GM15510 (cell line): Measurements from ENCODE around the gene HOXA3.

Experiments used
- POLR2A ChIP-seq: IDR thresholded peaks from 3 replicates; pipeline ENCODE4 v1.6.1; 2011; ENCODE audit warnings: borderline replicate concordance; ENCODE audit not compliant: insufficient read length; ENCODE audit errors: extremely low read depth

Gene HOXA3

DNA sequence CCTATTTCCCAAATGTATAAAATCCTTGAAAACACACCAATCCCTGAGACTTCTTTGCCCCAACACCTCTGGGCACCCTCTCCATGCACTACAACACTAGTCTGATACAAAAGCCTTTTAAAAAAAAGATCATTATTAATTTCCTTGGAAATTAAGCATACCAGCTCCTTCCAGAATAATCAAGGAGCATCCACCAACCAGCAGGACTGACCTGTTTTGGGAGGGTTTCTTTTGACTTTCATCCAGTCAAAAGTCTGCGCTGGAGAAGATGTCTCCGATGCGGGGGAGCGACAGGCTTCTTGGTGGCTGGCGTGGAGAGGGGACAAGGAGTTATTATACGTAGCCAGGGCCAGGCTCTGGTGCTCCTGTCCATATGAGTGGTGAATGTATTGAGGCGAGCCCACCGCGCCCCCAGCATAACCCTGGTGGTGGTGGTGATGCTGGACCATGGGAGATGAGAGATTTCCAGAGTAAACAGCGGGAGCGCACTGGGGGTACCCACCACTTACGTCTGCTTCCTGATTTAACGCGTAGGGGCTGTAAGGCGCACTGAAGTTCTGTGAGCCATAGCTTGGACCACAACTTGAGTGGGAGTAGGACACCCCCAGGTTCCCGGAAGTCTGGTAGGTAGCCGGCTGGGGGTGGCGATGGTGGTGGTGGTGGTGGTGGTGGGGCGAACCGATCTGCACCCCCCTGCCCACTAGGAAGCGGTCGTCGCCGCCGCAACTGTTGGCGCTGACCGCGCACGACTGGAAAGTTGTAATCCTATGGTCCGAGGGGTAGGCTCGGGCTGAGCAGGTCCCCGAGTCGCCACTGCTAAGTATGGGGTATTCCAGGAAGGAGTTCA, 57.1 kb downstream of the HOXA3 start:
- no peak for TF ChIP-seq POLR2A

GRCh38 chr7:27094304-27095049, 57.9 kb downstream of the HOXA3 start:
- no peak for TF ChIP-seq POLR2A

DNA sequence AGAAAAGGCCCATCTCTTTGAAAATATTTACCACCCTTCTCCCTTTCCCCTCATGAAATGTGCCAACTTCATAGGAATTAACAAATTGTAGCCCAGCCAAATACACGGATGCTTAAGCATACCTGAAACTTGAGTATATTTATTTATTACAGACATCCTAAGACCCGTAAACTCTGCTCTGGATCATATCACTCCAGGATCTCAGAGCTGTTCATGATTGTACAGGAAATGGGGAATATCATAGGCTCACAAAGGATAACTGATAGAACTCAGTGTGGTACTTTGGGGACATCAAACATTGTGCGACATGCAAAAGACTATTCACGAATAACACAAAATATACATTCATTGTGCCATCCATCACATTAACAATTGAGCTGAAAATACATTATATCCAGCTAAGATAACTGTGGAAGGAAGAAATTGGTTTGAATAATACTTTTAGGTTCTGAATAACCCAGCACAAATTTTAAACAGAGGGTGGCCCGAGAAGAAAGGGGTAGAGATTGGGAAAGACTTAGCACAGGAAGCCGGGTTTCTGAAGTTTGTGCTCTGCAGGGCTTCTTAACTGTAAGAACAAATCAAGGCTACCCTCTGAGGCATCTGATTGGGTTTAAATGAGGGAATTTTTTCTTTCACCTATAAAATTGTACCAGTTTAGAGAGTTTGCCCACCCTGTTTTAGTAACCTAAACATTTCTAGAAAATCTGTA, 59.0 kb downstream of the HOXA3 start:
- no peak for TF ChIP-seq POLR2A

GRCh38 chr7:27092819-27093110, 59.6 kb downstream of the HOXA3 start:
- TF ChIP-seq POLR2A: no peak

DNA sequence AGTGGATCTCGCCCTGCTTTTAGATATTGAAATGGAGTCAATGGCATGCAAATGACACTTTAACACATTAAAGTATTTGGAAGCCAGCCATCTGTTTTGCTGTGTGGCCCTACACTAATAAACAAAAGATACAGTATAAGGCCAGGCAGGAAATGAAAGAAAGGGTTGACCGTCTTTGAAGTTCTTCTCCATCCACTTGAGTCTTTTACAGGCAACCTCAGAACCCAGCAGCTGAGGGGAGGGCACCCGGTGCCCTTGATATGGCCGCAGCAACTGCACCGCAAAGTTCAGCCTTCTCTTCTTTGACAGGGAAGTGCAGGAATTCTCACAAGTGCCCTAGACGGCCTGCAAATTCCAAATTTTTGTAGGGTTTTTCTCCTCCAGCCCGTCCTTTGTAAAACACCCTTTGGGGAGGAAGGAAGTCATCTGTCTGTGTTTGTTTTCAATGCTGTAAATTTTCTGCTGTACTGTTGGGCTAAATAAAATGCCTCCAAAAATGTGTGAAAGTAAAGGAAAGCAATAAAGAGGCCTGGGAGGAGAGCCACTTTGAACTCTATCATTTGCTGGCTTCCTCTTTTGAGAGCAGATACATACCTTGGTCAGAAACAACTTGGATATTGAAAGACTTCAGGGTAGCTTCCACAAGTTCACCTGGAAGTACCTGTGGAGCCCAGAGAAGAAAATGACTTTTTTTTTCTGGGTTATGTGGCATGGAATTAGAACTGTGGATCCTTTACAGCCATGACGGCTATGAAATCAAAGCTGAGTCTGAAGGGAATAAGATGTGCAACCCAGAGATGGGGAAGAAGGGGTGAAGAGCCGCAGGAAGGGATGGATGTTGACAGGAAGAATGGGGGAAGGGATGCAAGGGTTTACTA, 60.2 kb downstream of the HOXA3 start:
- no peak for TF ChIP-seq POLR2A

DNA sequence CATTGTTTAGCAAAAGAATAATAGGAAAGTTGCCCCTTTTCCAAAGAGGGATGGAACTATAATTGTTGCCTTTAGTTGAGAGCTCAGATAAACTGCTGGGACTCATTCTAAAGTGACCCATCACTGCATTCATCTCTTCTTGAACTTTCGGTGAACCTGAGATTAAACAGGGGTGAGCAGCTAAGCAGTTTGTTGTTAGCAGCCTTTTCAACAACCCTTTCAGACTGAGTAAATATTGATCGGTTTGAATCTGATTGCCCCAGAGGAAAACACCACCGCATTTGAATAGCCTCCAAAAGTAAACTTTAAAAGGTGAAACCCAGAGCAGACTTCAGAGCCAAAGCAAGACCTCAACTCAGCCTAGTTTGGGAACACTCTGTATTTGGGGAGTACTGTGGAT, 61.3 kb downstream of the HOXA3 start:
- no peak for TF ChIP-seq POLR2A

DNA sequence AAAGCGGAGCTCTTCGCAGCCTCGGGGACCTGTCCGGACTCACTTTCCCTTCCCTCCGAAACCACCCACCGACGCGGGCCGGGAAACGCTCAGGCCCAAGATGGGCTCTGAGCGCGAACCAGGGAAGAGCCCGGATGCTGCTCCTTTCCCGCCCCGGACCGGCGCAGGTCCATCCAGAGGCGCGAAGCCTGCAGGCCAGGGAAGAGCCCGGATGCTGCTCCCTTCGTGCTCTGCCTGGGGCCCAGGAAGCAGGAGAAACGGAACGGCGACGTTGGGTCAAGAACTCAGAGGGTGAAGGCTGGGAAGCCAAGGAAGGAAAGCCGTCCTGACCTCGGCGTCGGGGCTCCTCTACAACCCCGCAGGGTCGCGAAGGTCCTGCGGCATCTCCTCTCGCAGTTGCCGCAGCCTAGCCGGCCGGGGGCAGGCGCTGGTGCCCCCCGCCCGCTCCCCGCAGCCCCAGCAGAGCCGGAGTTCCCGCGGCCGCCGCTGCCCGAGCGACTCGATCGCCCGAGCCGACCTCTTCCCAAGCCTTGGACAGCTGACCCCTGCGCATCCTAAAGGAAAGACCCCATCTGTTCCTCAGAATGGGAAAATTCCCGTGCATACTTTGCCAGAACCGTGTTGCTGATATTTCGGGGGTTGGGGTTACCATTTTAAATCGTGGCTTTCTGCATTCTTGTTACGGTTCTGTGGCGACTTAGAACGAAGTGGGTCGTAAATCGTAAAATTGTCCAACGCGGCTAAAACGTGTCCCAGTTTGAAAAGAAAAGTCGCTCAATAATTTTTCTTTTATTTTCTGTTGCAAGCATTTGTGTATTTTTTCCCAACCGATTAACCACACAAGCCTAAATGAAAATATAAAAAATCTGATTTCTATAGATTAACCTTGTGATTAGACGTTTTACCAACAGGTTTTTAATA, 64.1 kb downstream of the HOXA3 start:
- TF ChIP-seq POLR2A: no peak

GRCh38 chr7:27083646-27084045, 68.7 kb downstream of the HOXA3 start:
- TF ChIP-seq POLR2A: no peak

DNA sequence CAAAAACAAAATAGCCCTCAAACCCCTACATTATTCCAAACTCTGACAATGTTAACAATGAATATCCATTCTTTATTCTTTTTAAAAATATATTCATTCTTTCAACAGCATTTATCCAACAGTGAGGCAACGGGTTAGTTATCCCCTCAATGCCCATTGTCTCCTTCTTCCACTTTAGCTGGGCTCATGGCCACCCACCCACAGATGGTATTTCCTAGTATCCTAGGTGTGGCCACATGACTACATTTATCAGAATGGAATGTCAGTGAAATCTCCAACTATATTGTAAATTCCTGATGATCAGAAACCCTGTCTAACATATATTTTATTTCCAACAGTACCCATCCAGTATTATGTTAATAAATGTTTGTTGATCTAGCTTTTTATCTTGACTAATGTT, 70.2 kb downstream of the HOXA3 start:
- TF ChIP-seq POLR2A: no peak

- TF ChIP-seq POLR2A: no peak
Measured at GRCh38 chr7:27080844-27081436, 71.4 kb downstream of the HOXA3 start.

DNA sequence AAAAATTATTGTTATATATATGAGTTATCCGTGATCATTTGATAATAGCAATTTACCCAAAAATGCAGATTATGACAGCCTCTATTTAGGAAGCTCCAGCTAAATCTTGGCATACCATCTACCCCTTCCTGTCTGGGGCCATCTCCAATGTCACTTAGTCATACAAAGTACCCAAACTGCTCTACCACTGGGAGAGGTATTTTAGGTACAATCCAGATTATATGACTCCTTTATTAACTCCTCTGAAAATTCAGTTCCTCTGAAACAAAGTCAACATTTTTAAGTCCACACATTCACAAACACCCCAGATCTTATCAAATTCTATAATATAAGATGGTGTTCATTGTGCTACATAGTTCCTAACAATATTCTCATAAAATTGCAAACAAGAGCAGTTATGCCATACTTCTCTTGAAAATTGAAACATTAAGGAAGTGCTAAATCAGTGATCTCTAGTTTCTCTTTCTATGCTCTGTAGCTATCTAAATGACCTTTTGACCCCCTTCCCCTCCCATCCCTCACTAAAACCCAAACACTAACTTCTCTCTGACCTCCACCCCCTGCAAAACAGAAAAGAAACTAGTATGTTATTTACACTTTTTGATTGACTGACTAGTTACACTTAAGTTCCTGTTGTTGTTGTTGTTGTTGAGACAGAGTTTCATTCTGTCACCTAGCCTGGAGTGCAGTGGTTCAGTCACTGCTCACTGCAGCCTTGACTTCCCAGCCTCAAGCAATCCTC, 73.0 kb downstream of the HOXA3 start:
- TF ChIP-seq POLR2A: no peak

GRCh38 chr7:27078616-27079233, 73.7 kb downstream of the HOXA3 start:
- no peak for TF ChIP-seq POLR2A

DNA sequence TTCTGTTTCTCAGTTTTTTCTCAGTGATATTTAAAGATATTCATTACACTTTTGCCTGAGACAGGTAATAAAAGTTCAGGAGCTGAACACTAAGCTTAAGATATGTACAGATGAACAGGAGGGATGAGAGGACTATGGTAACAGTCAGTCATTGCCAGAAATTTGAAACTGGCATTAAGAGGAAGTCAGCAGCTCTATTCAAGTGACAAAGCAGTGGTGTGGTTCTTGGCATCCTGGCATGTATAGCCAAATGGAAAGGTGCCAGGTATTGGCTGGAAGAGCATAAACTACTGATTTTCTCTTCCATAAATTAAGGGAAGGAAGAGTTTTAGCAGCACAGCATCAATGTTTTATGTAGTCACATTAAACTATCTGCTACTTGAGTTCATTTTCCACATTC, 79.3 kb downstream of the HOXA3 start:
- TF ChIP-seq POLR2A: no peak
